NOMO-1 (cell line): ENCODE results near the gene HSDL2.

Source experiments
- DNase-seq, 2 experiments: peaks; one replicate each; lab custom pipeline; 2025; ENCODE audit not compliant: unreplicated experiment in 2 of 2; lab: John Stamatoyannopoulos, UW

Gene HSDL2

DNA sequence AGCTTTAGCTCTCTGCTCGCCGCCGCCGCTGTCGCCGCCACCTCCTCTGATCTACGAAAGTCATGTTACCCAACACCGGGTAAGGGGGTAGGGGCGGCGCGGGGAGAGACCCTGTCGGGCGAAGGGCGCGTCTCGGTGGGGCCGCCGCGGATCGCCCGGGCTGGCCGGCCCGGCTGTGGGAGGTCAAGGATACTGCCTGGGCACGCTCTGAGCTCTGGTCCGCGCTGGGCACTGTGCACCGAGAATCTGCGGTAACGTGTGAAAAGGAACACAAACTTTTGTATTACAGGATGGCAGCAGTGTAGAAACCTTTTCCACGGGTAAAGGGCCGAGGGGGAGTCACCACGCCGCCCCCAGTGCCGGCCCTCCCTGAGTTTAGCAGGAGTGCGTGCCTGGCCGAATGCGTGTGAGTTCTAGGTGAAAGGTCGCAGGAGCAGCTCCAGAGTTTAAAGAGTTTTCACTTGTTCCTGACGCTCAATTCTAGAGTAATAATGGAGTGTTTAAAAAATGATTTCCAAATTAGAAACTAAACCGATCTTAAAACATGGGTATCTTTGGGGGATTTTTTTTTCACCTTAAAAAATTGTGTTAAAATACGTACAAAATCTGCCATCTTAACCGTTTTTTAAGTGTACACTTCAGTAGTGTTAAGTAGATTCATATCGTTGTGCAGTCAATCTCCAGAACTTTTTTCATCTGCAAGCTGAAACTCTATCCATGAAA, at the start of gene HSDL2:
Gene HSDL2, plus strand, starts transcription at position 7 of the 723 bp plus-strand sequence. Its CDS starts 56 bp downstream, at position 63.
- DNase-seq, result peak in 1 of 2 experiments; percentile 49

DNA sequence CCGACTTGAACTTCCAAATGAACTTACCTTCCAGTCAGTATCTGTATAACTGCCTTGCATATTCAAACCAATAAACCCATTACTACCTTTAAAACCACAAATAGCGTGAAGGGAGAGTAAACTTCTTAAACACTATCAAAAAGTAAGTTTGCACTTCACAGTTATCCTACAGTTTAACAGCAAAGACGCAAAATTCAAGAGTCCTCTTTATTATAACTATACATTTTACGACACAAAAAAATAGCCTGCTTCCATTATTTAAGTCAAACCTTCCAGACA, 48.3 kb upstream of the HSDL2 start:
- DNase-seq, result no peak

DNA sequence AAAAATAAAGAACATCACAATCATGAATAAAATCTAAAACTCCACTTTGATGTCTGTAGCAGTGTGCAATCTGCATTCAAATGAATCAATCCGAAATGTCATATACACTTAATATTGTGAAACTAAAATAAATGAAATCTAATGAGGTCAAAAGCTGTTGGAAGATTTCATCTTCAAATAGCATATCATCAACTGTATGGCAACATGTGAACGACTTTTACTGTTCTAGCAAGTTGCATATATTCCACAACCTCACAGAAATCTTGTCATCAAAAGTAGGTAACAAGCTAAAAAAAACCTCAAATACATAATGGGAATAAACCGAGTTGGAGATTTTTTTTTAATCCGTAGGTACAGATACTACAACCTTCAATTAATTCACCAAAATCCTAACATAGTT, 47.7 kb upstream of the HSDL2 start:
- DNase-seq, result no peak

DNA sequence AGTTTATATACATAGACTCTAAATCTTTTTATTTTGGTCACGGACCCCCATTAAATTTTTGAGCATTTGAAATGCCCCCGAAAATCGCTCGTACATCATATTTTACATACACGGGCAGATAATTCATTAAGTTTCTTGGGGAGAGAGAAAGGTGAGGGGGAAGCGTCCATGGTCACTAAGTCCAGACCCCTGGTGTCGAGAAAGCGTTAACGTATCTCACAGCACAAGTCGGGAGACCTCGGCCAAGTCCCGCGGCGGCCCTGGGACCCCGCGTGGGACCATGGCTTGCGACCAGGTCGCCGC, 47.3 kb upstream of the HSDL2 start:
- DNase-seq, result peak in 1 of 2 experiments; percentile 74

DNA sequence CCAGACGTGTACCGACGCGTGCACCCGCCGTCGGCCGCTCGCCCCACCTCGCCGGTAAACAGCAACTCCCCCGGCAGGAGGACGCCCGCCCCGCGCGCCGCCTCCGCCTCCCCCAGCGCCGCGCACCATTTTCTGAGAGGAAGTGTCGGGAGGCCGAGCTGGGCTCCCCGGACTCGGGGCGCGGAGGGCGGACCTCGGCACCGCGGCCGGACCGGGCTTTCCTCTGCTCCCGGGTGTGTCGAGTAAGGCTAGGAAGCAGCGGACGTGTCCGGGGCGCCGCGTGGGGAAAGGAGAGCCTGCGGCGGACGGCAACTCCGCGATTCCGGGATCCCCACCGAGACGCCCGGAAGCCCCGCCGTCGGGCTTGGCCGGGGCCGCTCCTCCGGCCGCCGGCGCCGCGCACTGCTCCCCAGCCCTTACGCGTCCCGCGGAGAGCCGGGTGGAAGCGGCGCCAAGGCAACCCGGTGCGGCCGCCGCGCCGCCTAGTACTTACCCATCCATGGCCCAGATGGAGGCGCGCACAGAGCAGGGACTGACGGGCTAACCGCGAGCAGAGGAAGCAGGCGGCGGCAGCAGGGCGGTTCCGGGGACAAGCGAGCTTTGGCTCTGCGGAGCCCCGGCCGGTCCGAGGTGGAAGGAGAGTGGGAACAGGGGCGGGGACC, 46.8 kb upstream of the HSDL2 start, which contains the start of gene PTBP3:
Gene PTBP3, minus strand, starts transcription at position 643 of the 662 bp plus-strand sequence. CDS start 35,754 bp downstream, outside the sequence.
- peak in 1 of 2 experiments; percentile 88 for DNase-seq

DNA sequence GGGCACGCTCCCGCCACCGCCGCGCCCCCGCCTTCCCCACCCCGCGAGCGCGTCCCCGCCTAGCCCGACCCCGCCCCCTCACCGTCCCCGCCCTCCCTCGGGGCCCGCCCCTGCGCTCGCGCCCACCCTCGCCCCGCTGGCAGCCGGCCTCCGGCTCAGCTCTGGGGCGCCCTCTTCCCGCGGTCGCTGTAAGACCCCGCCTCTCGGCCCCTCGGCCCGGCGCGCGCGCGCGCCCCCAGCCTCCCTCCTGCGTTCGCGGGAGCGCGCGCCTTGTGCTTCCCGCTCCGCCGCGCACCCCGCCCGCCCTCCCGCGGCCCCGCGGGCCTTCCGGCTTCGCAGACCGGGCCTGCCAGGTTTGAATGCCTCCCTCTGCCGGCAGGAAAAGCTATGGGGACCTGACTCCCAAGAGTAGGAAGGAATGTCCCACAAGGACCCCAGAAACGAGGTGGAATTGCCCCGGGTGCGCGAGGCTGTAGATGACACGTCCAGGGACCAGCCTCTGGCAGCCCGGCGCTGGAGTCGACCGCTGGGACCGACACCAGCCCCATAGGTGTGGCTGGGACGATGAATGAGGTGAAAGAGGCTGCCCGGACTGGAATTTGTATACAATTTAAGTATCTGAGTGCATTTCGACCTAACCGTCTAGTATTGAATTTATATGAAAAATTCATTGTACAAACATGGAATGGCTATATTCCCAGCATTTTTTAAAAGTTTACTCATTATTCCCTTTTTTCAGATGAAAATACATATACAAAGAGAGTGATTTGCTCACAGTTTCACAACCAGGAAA, 46.1 kb upstream of the HSDL2 start:
- peak; percentile 89 to 96 for DNase-seq

DNA sequence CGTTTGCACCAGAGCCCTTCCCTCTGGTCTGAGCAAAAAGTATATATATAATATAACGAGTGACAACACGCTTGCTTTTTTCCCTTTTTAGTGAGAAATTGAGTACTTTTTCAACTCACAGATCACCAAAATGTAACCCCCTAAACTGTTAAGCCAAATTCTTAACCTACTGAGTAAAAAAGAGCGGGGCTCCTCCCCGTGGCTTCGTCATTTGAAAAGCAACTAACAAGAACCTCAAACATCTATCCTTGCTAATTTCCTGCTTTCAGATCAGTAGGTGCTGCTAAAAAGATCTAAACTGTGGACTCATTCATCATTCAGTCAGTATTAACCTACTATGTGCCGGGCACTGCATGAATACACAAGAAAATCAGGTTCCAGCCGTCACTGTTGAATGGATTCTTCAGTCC, 45.5 kb upstream of the HSDL2 start:
- peak; percentile 3 to 76 for DNase-seq

DNA sequence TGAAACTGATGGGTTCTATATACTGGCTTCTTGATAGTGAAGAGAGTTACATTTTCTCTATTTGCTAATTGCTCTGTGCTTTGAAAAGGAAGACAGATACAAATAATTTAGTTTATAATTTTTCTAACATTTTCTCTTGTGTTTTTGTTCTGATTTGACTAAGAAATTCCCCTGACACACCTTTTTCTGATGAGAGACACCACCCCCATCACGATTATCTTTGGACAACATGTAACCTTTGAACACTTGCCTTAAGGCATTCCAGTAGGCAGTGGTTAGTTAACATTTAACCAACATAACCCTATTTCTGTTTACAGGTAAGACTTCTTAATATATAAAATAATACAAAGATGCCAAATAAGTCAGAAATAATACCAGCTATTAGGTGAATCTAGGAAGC, 42.4 kb upstream of the HSDL2 start:
- DNase-seq, result no peak

DNA sequence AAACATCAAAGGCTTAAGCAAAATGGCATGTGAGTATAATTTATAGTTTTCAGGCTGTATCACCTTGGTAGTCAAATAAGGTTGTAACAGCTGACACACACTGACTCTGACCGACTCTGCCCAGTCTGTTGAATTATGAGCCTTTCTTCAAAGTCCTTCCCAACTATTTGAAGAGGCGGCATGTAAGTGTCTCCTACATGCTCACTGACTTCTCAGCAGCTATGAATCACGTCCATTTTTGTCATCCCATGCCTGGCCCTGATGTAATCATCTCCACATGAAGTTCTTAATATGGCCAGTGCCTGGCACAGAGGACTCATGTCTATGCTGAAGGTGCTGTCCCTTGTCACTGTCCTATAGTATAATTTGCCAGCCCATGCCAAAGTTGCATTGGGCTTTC, 41.3 kb upstream of the HSDL2 start:
- DNase-seq, result no peak

DNA sequence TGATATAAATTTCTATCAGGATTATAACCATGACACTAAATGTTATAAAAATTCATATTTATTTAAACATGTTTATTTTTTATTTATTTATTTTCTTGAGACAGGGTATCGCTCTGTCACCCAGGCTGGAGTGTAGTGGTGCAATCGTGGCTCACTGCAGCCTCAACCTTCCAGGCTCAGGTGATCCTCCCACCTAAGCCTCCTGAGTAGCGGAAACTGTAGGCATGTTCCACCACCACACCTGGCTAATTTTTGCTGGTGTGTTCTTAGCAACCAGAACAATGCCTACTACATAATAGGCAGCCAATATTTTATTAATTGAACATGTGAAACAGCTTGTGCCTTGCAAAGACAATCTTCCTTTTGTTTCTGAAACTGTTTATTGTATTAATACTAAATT, 40.0 kb upstream of the HSDL2 start:
- no peak for DNase-seq

DNA sequence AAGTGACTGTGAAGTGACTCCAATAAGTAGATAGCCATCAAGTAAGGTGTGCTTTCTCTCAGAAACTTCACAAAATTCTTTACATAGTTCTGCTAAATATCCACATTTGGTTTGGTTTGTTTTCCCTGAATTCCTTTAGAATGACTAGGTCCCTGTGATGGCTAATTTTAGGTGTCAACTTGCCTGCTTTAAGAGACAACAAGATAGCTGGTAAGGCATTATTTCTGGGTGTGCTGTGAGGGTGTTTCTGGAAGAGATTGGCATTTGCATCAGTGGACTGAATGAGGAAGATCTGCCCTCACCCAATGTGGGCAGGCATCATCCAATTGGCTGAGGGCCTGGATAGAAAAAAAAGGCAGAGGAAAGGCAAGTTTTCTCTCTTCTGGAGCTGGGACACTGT, 38.2 kb upstream of the HSDL2 start:
- DNase-seq, result no peak

DNA sequence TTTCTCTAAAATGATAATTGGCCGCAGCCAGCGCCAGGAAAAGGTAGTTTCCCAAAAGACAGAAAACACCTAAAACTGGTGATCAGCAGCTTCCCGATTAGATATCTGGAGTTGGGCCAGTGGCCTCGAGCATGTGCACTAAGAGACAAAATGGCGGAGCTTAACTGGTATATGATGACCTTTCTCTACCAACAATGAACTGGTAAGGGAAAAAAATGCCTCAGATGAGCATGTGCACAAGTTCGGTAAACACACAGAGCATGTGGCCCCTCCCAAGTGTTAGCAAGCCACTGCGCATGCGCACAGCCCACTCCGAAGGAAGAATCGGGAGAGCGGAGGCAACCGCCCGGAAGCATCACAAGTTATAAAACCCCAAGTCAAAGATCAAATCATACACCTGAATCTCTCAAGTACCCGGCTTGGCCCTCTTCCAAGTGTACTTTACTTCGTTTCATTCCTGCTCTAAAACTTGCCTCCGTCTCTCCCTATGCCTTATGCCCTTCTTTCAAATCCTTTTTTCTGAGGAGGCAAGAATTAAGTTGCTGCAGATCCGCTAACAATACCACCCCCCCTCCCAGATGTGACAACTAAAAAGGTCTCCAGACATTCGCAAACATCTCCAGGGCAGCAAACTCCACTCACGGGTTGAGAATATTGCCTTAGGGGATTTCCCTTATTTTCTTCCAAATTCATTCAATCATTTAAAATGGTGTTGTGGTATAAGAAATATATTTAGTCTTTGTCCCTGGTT, 31.5 kb upstream of the HSDL2 start:
- DNase-seq, result no peak

DNA sequence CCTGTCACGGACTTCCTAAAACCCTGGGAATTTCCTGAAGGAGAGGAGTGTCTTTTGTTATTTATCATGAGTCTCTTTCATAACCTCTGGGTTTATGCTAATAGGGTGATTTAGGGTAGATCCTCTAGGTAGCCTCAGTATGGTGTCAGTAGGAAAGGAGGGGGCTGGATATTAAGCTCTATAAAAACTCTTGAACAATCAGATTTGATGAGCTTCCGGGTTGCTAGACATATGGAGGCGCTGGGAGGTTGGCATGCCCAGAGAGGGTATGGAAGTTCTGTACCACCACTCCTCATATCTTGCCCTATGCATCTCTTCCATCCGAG, 30.9 kb upstream of the HSDL2 start:
- DNase-seq, result no peak

DNA sequence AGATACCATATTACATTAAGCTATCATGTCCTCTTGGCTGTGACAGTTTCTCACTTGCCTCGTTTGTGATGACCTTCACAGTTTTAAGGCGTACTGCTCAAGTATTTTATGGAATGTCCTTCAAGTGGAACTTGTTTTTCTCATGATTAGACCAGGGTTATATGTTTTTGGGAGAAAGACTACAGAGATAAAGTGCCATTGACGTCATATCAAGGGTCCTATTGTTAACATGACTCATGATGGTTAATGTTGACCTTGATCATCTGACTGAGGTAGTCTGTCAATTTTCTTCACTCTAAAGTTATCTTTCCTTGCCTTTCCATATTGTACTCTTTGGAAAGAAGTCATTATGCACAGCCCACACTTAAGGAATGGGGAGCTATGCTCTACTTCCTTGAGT, 28.7 kb upstream of the HSDL2 start:
- DNase-seq, result no peak

DNA sequence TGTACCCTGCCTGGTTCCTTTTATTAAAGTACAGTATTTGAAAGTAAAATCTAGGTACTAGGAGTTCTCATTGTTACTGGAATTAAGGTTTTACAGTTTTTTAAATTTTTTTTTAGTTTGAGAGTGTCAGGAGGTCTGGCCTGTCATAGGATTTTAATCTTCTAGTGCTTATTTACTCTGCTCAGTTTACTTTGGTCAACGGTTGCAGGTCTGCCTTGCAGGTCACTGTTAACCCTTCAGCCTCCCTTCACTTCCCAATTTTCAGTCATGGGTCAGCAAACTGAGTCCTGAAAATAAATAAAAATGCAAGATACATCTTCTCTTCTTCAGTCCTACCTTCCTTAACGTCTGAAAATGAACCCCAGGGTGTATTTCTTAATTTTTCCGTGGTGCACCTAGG, 27.7 kb upstream of the HSDL2 start:
- no peak for DNase-seq

DNA sequence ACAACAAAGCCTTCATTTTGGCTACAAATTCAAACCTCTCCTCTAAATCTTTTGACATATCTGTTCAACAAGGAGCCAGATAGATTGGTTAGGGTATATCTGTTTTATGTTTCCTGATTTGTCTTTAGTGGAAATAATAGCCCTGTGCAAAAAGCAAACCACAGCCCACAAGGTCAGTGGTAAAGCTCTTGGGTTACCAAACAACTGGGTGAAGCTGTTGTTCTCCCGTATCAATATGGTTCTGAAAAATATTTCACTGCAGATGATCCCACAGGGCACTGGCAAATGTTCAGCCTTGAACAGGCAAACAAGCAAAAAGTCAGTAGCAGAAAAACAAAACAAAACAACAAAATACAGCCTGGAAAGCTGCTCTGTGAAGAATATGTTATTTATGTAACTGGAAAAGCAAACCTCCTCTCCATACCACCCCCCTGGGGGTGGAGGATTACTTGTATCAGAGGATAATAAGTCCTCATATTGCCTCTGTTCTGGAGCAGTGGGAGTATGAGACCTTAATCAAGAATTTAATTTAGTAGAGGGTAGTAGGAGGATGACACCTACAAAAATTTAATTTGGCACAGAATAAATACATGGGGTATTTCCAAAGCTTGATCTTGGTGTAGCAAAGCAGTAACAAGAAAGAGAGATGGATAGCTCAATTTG, 25.7 kb upstream of the HSDL2 start:
- no peak for DNase-seq

DNA sequence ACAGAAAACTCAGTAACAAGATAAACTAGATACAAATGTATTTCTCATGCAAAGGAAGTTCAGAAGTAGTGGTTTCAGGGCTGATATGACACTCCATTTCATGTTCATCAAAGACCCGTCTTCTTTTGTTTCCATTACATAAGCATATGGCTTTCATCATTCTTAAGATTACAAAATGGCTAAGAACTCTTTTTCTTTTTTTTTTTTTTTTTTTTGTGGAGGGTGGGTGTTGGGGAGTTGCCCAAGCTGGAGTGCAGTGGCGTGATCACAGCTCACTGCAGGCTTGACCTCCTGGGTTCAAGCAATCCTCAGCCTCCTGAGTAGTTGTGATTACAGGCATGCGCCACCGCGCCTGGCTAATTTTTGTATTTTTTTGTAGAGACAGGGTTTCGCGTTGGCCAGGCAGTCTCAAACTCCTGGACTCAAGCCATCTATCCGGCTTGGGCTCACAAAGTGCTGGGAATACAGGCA, 24.4 kb upstream of the HSDL2 start:
- no peak for DNase-seq

DNA sequence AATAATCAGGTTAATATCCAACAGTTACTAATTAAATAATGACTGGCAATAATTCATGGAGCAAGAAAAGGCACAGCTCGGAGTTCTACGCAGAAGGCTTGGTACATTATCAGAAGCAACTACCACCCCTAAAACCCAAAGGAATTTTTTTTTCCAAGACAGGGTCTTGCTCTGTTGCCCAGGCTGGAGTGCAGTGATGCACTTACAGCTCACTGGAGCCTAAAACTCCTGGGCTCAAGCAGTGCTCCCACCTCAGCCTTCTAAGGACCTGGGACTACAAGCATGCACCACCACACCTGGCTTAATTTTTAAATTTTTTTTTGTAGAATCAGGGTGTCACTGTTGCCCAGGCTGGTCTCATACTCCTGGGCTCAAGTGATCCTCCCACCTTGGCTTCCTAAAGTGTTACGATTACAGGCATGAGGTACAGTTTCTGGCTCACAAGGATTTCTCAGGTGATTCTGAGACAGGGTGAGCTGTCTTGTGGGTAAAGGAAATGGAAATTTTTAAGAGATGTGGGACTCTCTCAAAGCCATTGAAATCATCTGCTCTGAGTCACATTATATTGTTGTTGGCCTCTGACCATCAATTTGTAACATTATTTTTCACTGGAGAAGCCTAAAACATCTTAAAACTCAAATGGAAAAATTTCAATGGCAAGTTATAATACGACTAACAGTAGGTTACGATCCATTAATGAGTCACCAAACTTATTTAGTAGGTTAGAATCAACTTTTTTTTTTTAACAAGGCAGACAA, 19.7 kb upstream of the HSDL2 start:
- no peak for DNase-seq

DNA sequence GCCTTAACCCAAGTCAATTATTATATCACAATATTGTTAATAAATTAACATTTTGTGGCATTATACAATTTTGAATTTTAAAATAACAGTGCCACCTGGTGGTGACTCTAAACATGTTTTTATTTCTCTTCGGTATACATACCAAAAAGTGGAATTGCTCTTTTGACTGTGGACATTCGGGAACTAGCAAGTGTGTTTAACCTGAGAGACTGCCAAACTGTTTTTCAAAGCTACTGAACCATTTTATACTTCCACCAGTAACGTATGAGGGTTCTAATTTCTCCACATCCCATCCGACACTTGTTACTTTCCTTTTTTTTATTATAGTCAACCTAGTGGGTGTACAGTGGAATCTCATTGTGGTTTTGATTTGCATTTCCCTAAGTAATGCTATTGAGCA, 18.3 kb upstream of the HSDL2 start:
- DNase-seq, result peak; percentile 18 to 68

DNA sequence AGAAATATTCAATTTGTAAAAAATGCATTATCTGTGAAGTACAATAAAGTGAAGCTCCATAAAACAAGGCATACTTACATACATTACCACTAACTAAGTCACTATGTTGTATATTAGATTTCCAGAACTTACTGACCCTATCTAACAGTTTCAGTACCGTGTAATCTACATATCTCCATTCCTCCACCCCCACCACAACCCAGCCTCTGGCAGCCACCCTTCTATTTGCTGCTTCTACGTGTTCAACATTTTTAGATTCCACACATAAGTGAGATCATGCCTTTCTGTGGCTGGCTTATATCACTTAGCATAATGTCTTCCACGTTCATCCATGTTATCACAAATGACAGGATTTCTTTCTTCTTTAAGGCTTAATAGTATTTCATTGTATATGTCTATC, 15.1 kb upstream of the HSDL2 start:
- DNase-seq, result no peak
